Activated naive CD4-positive, alpha-beta T cell treated with anti-CD3 and anti-CD28 coated beads, Interleukin-2, amount 10 ng/mL, durations not matched to agents 7 days and 5 days (primary cell): ENCODE measurements around the gene ADCY5.

ENCODE experiments used
- CTCF ChIA-PET: fragments of 350-600 bp; sonication (Branson Sonifier 250); formaldehyde crosslinking; loops from one replicate; lab custom pipeline; 2021; ENCODE audit warnings: antibody characterized with exemption; lab: Charles Lee
- DNase-seq: peaks from one replicate; pipeline ENCODE4 v3.0.0-alpha.2; 2020
- H3K27ac Mint-ChIP-seq: one replicate; pipeline ENCODE4 v1.8.0; 2021; ENCODE audit warnings: mild to moderate bottlenecking, moderate library complexity, mixed read lengths
- H3K27me3 Mint-ChIP-seq: one replicate; pipeline ENCODE4 v1.8.0; 2021; ENCODE audit warnings: mild to moderate bottlenecking, mixed read lengths
- H3K36me3 Mint-ChIP-seq: one replicate; pipeline ENCODE4 v1.8.0; 2021; ENCODE audit warnings: mixed read lengths
- H3K4me1 Mint-ChIP-seq: one replicate; pipeline ENCODE4 v1.8.0; 2021; ENCODE audit warnings: mixed read lengths
- H3K4me3 Mint-ChIP-seq: one replicate; pipeline ENCODE4 v1.8.0; 2021; ENCODE audit warnings: mild to moderate bottlenecking, moderate library complexity, mixed read lengths
- H3K9me3 Mint-ChIP-seq: one replicate; pipeline ENCODE4 v1.8.0; 2021; ENCODE audit warnings: mixed read lengths

Gene ADCY5

GRCh38 chr3:123330441-123330991 is 118.4 kb downstream of the ADCY5 start:
- H3K27ac Mint-ChIP-seq, result no peak overlapping the region
- peaks cover 19% of the 10 kb centered on the region for H3K27me3 Mint-ChIP-seq
- no peak overlapping the region for H3K4me3 Mint-ChIP-seq
- H3K9me3 Mint-ChIP-seq, result no peaks in the 10 kb centered on the region
- no peak for DNase-seq
- CTCF ChIA-PET, result interaction anchor here (0.9 to 1.7 kb wide), 4 partner anchors 10 to 230 kb away, joined by 3 to 10 read pairs (median 4); no protein-coding TSS in a partner anchor
- H3K4me1 Mint-ChIP-seq, result peaks cover 7% of the 10 kb centered on the region
- H3K36me3 Mint-ChIP-seq, result no peaks in the 10 kb centered on the region

- Mint-ChIP-seq H3K4me1 (peaks cover 2% of the 10 kb centered on the region), H3K36me3 (no peaks in the 10 kb centered on the region), H3K4me3 (no peak overlapping the region), H3K9me3 (no peaks in the 10 kb centered on the region), H3K27ac (no peak overlapping the region), H3K27me3 (peaks cover 14% of the 10 kb centered on the region)
- DNase-seq, result no peak
- CTCF ChIA-PET, result interaction anchor here (0.7 to 1.8 kb wide), 13 partner anchors 10 to 394 kb away, joined by 3 to 8 read pairs (median 3); no protein-coding TSS in a partner anchor
Measured at GRCh38 chr3:123329636-123330340, 119.1 kb downstream of the ADCY5 start.

- DNase-seq, result peak; percentile 81
- Mint-ChIP-seq H3K4me1 (no peaks in the 10 kb centered on the region), H3K36me3 (no peaks in the 10 kb centered on the region), H3K4me3 (no peak overlapping the region), H3K27ac (no peak overlapping the region), H3K9me3 (no peaks in the 10 kb centered on the region), H3K27me3 (peaks cover 18% of the 10 kb centered on the region)
- CTCF ChIA-PET, result interaction anchor here (0.7 to 1.8 kb wide), 12 partner anchors 9 to 394 kb away, joined by 3 to 8 read pairs (median 4); no protein-coding TSS in a partner anchor
Measured at GRCh38 chr3:123328851-123329635, 119.8 kb downstream of the ADCY5 start.

GRCh38 chr3:123327956-123328850 is 120.7 kb downstream of the ADCY5 start:
- no peaks in the 10 kb centered on the region for H3K9me3 Mint-ChIP-seq
- H3K27ac Mint-ChIP-seq, result no peak overlapping the region
- H3K4me1 Mint-ChIP-seq, result no peaks in the 10 kb centered on the region
- DNase-seq, result no peak
- no peaks in the 10 kb centered on the region for H3K36me3 Mint-ChIP-seq
- CTCF ChIA-PET, result interaction anchor here (1.8 kb wide), 1 partner anchor 165 kb away, joined by 5 read pairs; no protein-coding TSS in a partner anchor
- H3K27me3 Mint-ChIP-seq, result peaks cover 18% of the 10 kb centered on the region
- no peak overlapping the region for H3K4me3 Mint-ChIP-seq

GRCh38 chr3:123327480-123327879 is 121.4 kb downstream of the ADCY5 start:
- CTCF ChIA-PET, result interaction anchor here (0.8 kb wide), 1 partner anchor 118 kb away, joined by 3 read pairs; no protein-coding TSS in a partner anchor
- peaks cover 21% of the 10 kb centered on the region for H3K27me3 Mint-ChIP-seq
- no peak overlapping the region for H3K4me3 Mint-ChIP-seq
- no peak for DNase-seq
- no peaks in the 10 kb centered on the region for H3K9me3 Mint-ChIP-seq
- no peaks in the 10 kb centered on the region for H3K4me1 Mint-ChIP-seq
- H3K36me3 Mint-ChIP-seq, result no peaks in the 10 kb centered on the region
- H3K27ac Mint-ChIP-seq, result no peak overlapping the region

GRCh38 chr3:123326531-123326930 is 122.4 kb downstream of the ADCY5 start:
- H3K4me1 Mint-ChIP-seq, result no peaks in the 10 kb centered on the region
- DNase-seq, result no peak
- CTCF ChIA-PET, result interaction anchor here (0.7 to 2.2 kb wide), 4 partner anchors 119 to 397 kb away, joined by 3 to 12 read pairs (median 3); no protein-coding TSS in a partner anchor
- peaks cover 21% of the 10 kb centered on the region for H3K27me3 Mint-ChIP-seq
- H3K36me3 Mint-ChIP-seq, result no peaks in the 10 kb centered on the region
- no peak overlapping the region for H3K4me3 Mint-ChIP-seq
- H3K27ac Mint-ChIP-seq, result no peak overlapping the region
- H3K9me3 Mint-ChIP-seq, result no peaks in the 10 kb centered on the region

GRCh38 chr3:123325766-123326256 is 123.1 kb downstream of the ADCY5 start:
- Mint-ChIP-seq H3K9me3 (no peaks in the 10 kb centered on the region), H3K36me3 (no peaks in the 10 kb centered on the region), H3K27me3 (peaks cover 28% of the 10 kb centered on the region), H3K4me3 (no peak overlapping the region), H3K27ac (no peak overlapping the region), H3K4me1 (no peaks in the 10 kb centered on the region)
- no peak for DNase-seq
- CTCF ChIA-PET, result interaction anchor here (0.6 to 2.2 kb wide), 4 partner anchors 181 to 467 kb away, joined by 3 to 12 read pairs (median 3); no protein-coding TSS in a partner anchor

- no peak overlapping the region for H3K4me3 Mint-ChIP-seq
- no peak overlapping the region for H3K27ac Mint-ChIP-seq
- no peak for DNase-seq
- no peaks in the 10 kb centered on the region for H3K9me3 Mint-ChIP-seq
- no peaks in the 10 kb centered on the region for H3K36me3 Mint-ChIP-seq
- peaks cover 32% of the 10 kb centered on the region for H3K27me3 Mint-ChIP-seq
- H3K4me1 Mint-ChIP-seq, result no peaks in the 10 kb centered on the region
- CTCF ChIA-PET, result interaction anchor here (0.6 to 2.2 kb wide), 3 partner anchors 182 to 399 kb away, joined by 3 to 12 read pairs (median 3); no protein-coding TSS in a partner anchor
Measured at GRCh38 chr3:123324880-123325765, 123.8 kb downstream of the ADCY5 start.

- Mint-ChIP-seq H3K9me3 (no peaks in the 10 kb centered on the region), H3K36me3 (no peaks in the 10 kb centered on the region), H3K4me1 (no peaks in the 10 kb centered on the region), H3K27me3 (peaks cover 36% of the 10 kb centered on the region), H3K27ac (no peak overlapping the region), H3K4me3 (no peak overlapping the region)
- no peak for DNase-seq
- CTCF ChIA-PET, result no interaction called here
Measured at GRCh38 chr3:123323781-123324180, 125.1 kb downstream of the ADCY5 start.

- Mint-ChIP-seq H3K4me1 (no peaks in the 10 kb centered on the region), H3K27ac (no peak overlapping the region), H3K9me3 (no peaks in the 10 kb centered on the region), H3K27me3 (peaks cover 28% of the 10 kb centered on the region), H3K4me3 (no peak overlapping the region), H3K36me3 (no peaks in the 10 kb centered on the region)
- CTCF ChIA-PET, result no interaction called here
- no peak for DNase-seq
Measured at GRCh38 chr3:123322866-123323265, 126.0 kb downstream of the ADCY5 start.

- Mint-ChIP-seq H3K27me3 (peaks cover 29% of the 10 kb centered on the region), H3K9me3 (no peaks in the 10 kb centered on the region), H3K36me3 (no peaks in the 10 kb centered on the region), H3K27ac (no peak overlapping the region), H3K4me1 (no peaks in the 10 kb centered on the region), H3K4me3 (no peak overlapping the region)
- CTCF ChIA-PET, result interaction anchor here (1.4 kb wide), 1 partner anchor 237 kb away, joined by 3 read pairs; no protein-coding TSS in a partner anchor
- no peak for DNase-seq
Measured at GRCh38 chr3:123321806-123322205, 127.1 kb downstream of the ADCY5 start.

- Mint-ChIP-seq H3K36me3 (no peaks in the 10 kb centered on the region), H3K27ac (no peak overlapping the region), H3K9me3 (no peaks in the 10 kb centered on the region), H3K27me3 (peaks cover 38% of the 10 kb centered on the region), H3K4me3 (no peak overlapping the region), H3K4me1 (no peaks in the 10 kb centered on the region)
- no peak for DNase-seq
- CTCF ChIA-PET, result interaction anchor here (1.1 kb wide), 1 partner anchor 10 kb away, joined by 4 read pairs; no protein-coding TSS in a partner anchor
Measured at GRCh38 chr3:123320221-123320620, 128.7 kb downstream of the ADCY5 start.
